ENCODE results near the gene GMCL2. TPM values are rescaled to one million over a fixed set of nuclear protein-coding genes. Genes with fewer than 3 reads are reported as not detected.

The GMCL2 gene
- total RNA-seq, 2 donors from 2014 or later = not detected

DNA sequence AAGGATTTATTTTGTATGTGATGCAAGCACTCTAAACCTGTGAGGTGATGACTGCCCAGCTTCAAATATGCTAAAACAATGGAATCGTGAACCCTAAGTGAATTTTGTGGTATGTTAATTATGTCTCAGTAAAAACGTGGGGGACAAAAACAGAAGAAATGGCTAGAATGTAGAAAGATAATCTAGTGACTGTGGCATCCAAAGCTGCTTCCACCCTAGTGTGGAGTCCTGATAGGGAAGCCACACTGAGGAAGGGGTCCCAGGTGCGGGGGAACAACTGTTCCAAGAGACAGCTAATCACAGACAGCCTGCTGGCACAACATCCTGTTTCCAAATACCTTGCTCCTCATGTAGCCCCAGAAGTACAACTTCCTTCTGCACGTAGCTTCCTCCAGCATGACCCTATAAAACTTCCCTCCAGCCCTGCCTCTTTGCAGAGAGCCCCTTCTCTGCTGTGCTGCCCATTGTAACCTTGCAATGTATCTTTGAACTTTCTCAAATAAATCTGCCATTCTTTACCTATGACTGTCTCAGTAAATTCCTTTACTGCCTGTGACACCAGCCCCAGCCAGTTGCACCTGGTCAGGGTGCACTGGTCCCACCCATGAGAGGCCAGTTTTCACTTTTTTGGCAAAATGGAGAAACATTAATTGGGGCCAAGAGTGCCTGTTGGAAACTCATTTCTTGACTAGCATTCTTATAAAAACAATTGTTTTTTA lies 4.9 kb downstream of the GMCL2 start:
- Mint-ChIP-seq H3K27ac (peak overlapping the region; percentile 70), H3K27me3 (ENCODE audit: insufficient read depth) (no peaks in the 10 kb centered on the region), H3K4me3 (no peak overlapping the region), H3K4me1 (peaks cover 27% of the 10 kb centered on the region), H3K36me3 (ENCODE audit: low read depth) (peaks cover 2% of the 10 kb centered on the region), H3K9me3 (peaks cover 9% of the 10 kb centered on the region)
- no peak overlapping the region for H3K27ac ChIP-seq (ENCODE audit: low read depth, low read length)
- no peaks in the 10 kb centered on the region for H3K36me3 ChIP-seq (ENCODE audit: control insufficient read depth, insufficient read depth, low read length)
- no peaks in the 10 kb centered on the region for H3K27me3 ChIP-seq (ENCODE audit: control insufficient read depth, insufficient read depth, low read length, poor library complexity, severe bottlenecking)
- no peaks in the 10 kb centered on the region for H3K4me1 ChIP-seq (ENCODE audit: control insufficient read depth, insufficient read depth, low read length)
- TF ChIP-seq, protein P1, sequence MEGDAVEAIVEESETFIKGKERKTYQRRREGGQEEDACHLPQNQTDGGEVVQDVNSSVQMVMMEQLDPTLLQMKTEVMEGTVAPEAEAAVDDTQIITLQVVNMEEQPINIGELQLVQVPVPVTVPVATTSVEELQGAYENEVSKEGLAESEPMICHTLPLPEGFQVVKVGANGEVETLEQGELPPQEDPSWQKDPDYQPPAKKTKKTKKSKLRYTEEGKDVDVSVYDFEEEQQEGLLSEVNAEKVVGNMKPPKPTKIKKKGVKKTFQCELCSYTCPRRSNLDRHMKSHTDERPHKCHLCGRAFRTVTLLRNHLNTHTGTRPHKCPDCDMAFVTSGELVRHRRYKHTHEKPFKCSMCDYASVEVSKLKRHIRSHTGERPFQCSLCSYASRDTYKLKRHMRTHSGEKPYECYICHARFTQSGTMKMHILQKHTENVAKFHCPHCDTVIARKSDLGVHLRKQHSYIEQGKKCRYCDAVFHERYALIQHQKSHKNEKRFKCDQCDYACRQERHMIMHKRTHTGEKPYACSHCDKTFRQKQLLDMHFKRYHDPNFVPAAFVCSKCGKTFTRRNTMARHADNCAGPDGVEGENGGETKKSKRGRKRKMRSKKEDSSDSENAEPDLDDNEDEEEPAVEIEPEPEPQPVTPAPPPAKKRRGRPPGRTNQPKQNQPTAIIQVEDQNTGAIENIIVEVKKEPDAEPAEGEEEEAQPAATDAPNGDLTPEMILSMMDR (conservative IDR thresholded peaks at IDR 0.05) = no peak
- 60 to 63% methylated on average over 2 to 4 of the region's 4 CpGs for WGBS, 2 experiments (ENCODE audit: insufficient coverage in 1 of 2, insufficient read length in 1 of 2)
- peak; percentile 63 for DNase-seq
- no peaks in the 10 kb centered on the region for H3K9me3 ChIP-seq (ENCODE audit: control insufficient read depth, low read length)
- H3K9ac ChIP-seq (ENCODE audit: extremely low read depth, low read length, poor library complexity, severe bottlenecking) = no peak overlapping the region
- H3K4me3 ChIP-seq (ENCODE audit: low read length) = no peak overlapping the region

DNA sequence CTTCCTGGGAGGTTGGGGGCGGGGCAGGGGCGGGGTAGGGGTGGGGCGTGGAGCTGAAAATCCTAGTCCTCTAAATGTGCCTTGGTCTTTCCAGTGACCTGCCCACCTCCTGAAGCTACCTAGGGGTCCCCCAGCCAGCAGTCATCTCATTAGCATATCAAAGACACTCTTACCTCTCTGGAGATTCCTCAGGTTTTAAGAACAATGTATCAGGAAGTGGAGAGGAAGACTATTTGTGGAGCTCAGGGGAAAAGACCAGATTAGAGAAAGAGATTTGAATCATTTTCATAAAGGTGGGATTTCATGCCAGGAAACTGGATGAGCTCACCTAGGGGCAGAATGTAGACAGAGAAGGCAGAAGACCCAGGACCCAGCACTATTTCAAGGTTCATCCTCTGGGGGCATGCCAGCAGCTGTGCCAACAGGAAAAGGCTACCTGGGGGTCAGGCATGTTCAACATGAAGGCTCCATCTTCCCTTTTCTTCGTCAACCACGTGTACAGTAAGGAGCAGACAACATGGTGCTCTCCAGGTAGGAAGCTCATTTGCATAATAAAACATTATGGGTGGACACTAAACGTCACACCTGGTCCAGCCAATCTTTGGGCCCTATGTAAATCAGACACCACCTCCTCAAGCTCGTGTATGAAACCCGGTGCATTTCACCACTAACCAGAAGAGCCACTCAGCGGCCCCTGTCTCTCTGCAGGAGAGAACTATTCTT lies 6.9 kb downstream of the GMCL2 start:
- H3K9me3 Mint-ChIP-seq = peaks cover 9% of the 10 kb centered on the region
- H3K36me3 ChIP-seq (ENCODE audit: control insufficient read depth, insufficient read depth, low read length) = no peaks in the 10 kb centered on the region

DNA sequence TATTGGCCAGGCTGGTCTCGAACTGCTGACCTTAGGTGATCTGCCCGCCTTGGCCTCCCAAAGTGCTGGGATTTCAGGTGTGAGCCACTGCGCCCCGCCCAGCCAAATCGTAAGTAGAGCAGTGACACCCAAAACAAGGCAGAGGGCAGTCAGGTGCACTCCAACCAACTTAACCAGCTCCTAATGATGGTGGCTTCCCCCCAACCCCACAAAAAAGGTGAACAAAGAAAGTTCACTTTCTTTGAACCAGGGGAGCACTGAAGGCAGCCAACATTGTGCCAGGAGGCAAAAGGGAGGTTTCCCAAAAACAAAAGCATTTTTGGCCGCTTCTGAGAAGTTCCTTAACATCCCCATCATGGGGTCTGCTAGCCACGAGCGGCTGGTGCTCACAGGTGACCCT lies 9.6 kb downstream of the GMCL2 start:
- H3K36me3 Mint-ChIP-seq (ENCODE audit: low read depth) = peaks cover 2% of the 10 kb centered on the region
- Histone ChIP-seq H3K36me3 (ENCODE audit: control insufficient read depth, insufficient read depth, low read length) (no peaks in the 10 kb centered on the region), H3K4me1 (ENCODE audit: control insufficient read depth, insufficient read depth, low read length) (no peaks in the 10 kb centered on the region), H3K9me3 (ENCODE audit: control insufficient read depth, low read length) (no peaks in the 10 kb centered on the region), H3K4me3 (ENCODE audit: low read length) (no peak overlapping the region), H3K27me3 (ENCODE audit: control insufficient read depth, insufficient read depth, low read length, poor library complexity, severe bottlenecking) (no peaks in the 10 kb centered on the region), H3K27ac (ENCODE audit: low read depth, low read length) (no peak overlapping the region), H3K9ac (ENCODE audit: extremely low read depth, low read length, poor library complexity, severe bottlenecking) (no peak overlapping the region)
- TF ChIP-seq, protein P1 (conservative IDR thresholded peaks at IDR 0.05) = peak; percentile 35
- no peak overlapping the region for H3K27ac Mint-ChIP-seq
- peaks cover 7% of the 10 kb centered on the region for H3K9me3 Mint-ChIP-seq
- DNase-seq = peak; percentile 63
- no peaks in the 10 kb centered on the region for H3K27me3 Mint-ChIP-seq (ENCODE audit: insufficient read depth)
- no peak overlapping the region for H3K4me3 Mint-ChIP-seq
- H3K4me1 Mint-ChIP-seq = peaks cover 27% of the 10 kb centered on the region
- WGBS, 2 experiments (ENCODE audit: insufficient coverage in 1 of 2, insufficient read length in 1 of 2) = 91 to 95% methylated on average over 8 of the region's 8 CpGs

More for the DNA sequence above, 6.9 kb downstream of the GMCL2 start:
- H3K27me3 Mint-ChIP-seq (ENCODE audit: insufficient read depth) = no peaks in the 10 kb centered on the region
- H3K4me3 ChIP-seq (ENCODE audit: low read length) = no peak overlapping the region
- peak; percentile 96 for DNase-seq
- H3K36me3 Mint-ChIP-seq (ENCODE audit: low read depth) = peaks cover 2% of the 10 kb centered on the region
- H3K9ac ChIP-seq (ENCODE audit: extremely low read depth, low read length, poor library complexity, severe bottlenecking) = no peak overlapping the region
- peak overlapping the region; percentile 93 for H3K27ac Mint-ChIP-seq
- H3K4me1 ChIP-seq (ENCODE audit: control insufficient read depth, insufficient read depth, low read length) = no peaks in the 10 kb centered on the region
- peaks cover 27% of the 10 kb centered on the region for H3K4me1 Mint-ChIP-seq
- TF ChIP-seq, protein P1 (conservative IDR thresholded peaks at IDR 0.05) = no peak
- 31 to 40% methylated on average over 5 to 7 of the region's 9 CpGs for WGBS, 2 experiments (ENCODE audit: insufficient coverage in 1 of 2, insufficient read length in 1 of 2)
- peak overlapping the region; percentile 5 for H3K4me3 Mint-ChIP-seq
- H3K9me3 ChIP-seq (ENCODE audit: control insufficient read depth, low read length) = no peaks in the 10 kb centered on the region
- no peaks in the 10 kb centered on the region for H3K27me3 ChIP-seq (ENCODE audit: control insufficient read depth, insufficient read depth, low read length, poor library complexity, severe bottlenecking)
- no peak overlapping the region for H3K27ac ChIP-seq (ENCODE audit: low read depth, low read length)
